Measurements from ENCODE around the gene MAGEA10. TPM values are rescaled to one million over a fixed set of nuclear protein-coding genes. Genes with fewer than 3 reads are reported as not detected.

MAGEA10 gene
- total and polyA plus RNA-seq, 9 of the 15 experiments (the other 6 are each of a cell fraction or from before 2014, with no cell fraction given), result 0.06 to 0.45 (median 0.15) TPM; not detected in 4

GRCh38 chrX:152177052-152177451 is 38.7 kb upstream of the MAGEA10 start (continued):
- TF ChIP-seq BCOR (IDR thresholded peaks at IDR 0.05) (peak; percentile 59; the same call in 1 of the 2 replicates), PTRF (tag; IDR thresholded peaks at IDR 0.05) (no peak), ZC3H8 (IDR thresholded peaks at IDR 0.05) (0 out of 2 replicates have a peak, but pooled peaks have one; percentile 44), ATF3 (IDR thresholded peaks at IDR 0.05) (no peak), ATF3 (CRISPR knock-in tag; conservative IDR thresholded peaks at IDR 0.05) (no peak), ELF4 (CRISPR knock-in tag; IDR thresholded peaks at IDR 0.05) (peak; percentile 88), MXD1 (CRISPR knock-in tag; IDR thresholded peaks at IDR 0.05; ENCODE audit: borderline replicate concordance, poor library complexity, severe bottlenecking) (no peak), ZNF280A (IDR thresholded peaks at IDR 0.05; ENCODE audit: low read depth, partially characterized antibody) (no peak), LCOR (CRISPR knock-in tag; IDR thresholded peaks at IDR 0.05) (peak; percentile 63), ZNF586 (CRISPR knock-in tag; conservative IDR thresholded peaks at IDR 0.05) (no peak), NBN (IDR thresholded peaks at IDR 0.05; ENCODE audit: low read depth) (peak; percentile 53), SIX5 (IDR thresholded peaks at IDR 0.05; ENCODE audit: borderline replicate concordance in 1 of 2, insufficient read depth in 1 of 2, low read depth in 1 of 2, low read length in 2 of 2) (no peak), ATF4 (CRISPR knock-in tag; IDR thresholded peaks at IDR 0.05) (no peak), PATZ1 (CRISPR knock-in tag; IDR thresholded peaks at IDR 0.05; ENCODE audit: borderline replicate concordance) (no peak), LARP7 (IDR thresholded peaks at IDR 0.05) (no peak), RNF219 (CRISPR knock-in tag; IDR thresholded peaks at IDR 0.05) (no peak), RBBP5 (IDR thresholded peaks at IDR 0.05; ENCODE audit: borderline replicate concordance, insufficient read depth, low read length, poor library complexity, severe bottlenecking) (no peak), RUNX1 (IDR thresholded peaks at IDR 0.05; ENCODE audit: low read depth) (peak; percentile 83; the same call in 1 of the 2 replicates)
